ENCODE measurements around the gene SLC19A1.
"Not testable (repeated sequence)": the region's sequence is repeated elsewhere in the genome, so short reads cannot be mapped to it uniquely, and the experiment has no call there.

SLC19A1 gene

GRCh38 chr21:45528981-45529784 lies 13.1 kb downstream of the SLC19A1 start:
- Histone ChIP-seq H3K4me1 (ENCODE audit: insufficient read depth, low read length) (no peaks in the 10 kb centered on the region), H3K27me3 (ENCODE audit: insufficient read depth, low read length) (no peaks in the 10 kb centered on the region), H3K4me3 (ENCODE audit: low read length) (no peak overlapping the region), H3K9ac (ENCODE audit: low read depth, low read length) (no peak overlapping the region), H3K36me3 (ENCODE audit: insufficient read depth, low read length) (peaks cover 47% of the 10 kb centered on the region), H3K9me3 (ENCODE audit: insufficient read depth, low read depth, low read length) (no peaks in the 10 kb centered on the region), H3K27ac (ENCODE audit: low read depth, low read length) (no peak overlapping the region)
- 90% methylated on average over 20 of the region's 20 CpGs for WGBS

- Histone ChIP-seq H3K4me1 (ENCODE audit: insufficient read depth, low read length) (no peaks in the 10 kb centered on the region), H3K27ac (ENCODE audit: low read depth, low read length) (no peak overlapping the region), H3K9me3 (ENCODE audit: insufficient read depth, low read depth, low read length) (no peaks in the 10 kb centered on the region), H3K27me3 (ENCODE audit: insufficient read depth, low read length) (no peaks in the 10 kb centered on the region), H3K9ac (ENCODE audit: low read depth, low read length) (no peak overlapping the region), H3K36me3 (ENCODE audit: insufficient read depth, low read length) (peaks cover 42% of the 10 kb centered on the region), H3K4me3 (ENCODE audit: low read length) (no peak overlapping the region)
- WGBS, result 92% methylated on average over 18 of the region's 18 CpGs
Observed at GRCh38 chr21:45528028-45528705, 14.1 kb downstream of the SLC19A1 start.

GRCh38 chr21:45527151-45527999 lies 14.9 kb downstream of the SLC19A1 start:
- H3K9ac ChIP-seq (ENCODE audit: low read depth, low read length); H3K4me1 ChIP-seq (ENCODE audit: insufficient read depth, low read length); H3K27ac ChIP-seq (ENCODE audit: low read depth, low read length); H3K9me3 ChIP-seq (ENCODE audit: insufficient read depth, low read depth, low read length); H3K27me3 ChIP-seq (ENCODE audit: insufficient read depth, low read length); H3K4me3 ChIP-seq (ENCODE audit: low read length): not testable (repeated sequence)
- H3K36me3 ChIP-seq (ENCODE audit: insufficient read depth, low read length), result peaks cover 48% of the 10 kb centered on the region
- 90% methylated on average over 19 of the region's 19 CpGs for WGBS

- Histone ChIP-seq H3K27ac (ENCODE audit: low read depth, low read length) (no peak overlapping the region), H3K9me3 (ENCODE audit: insufficient read depth, low read depth, low read length) (peaks cover 13% of the 10 kb centered on the region), H3K36me3 (ENCODE audit: insufficient read depth, low read length) (peaks cover 54% of the 10 kb centered on the region), H3K9ac (ENCODE audit: low read depth, low read length) (no peak overlapping the region), H3K27me3 (ENCODE audit: insufficient read depth, low read length) (no peaks in the 10 kb centered on the region), H3K4me3 (ENCODE audit: low read length) (no peak overlapping the region), H3K4me1 (ENCODE audit: insufficient read depth, low read length) (no peaks in the 10 kb centered on the region)
- 94% methylated on average over 11 of the region's 11 CpGs for WGBS
Observed at GRCh38 chr21:45525910-45526306, 16.3 kb downstream of the SLC19A1 start.

- peaks cover 54% of the 10 kb centered on the region for H3K36me3 ChIP-seq (ENCODE audit: insufficient read depth, low read length)
- WGBS, result 93% methylated on average over 29 of the region's 29 CpGs
Observed at GRCh38 chr21:45525153-45525909, 16.9 kb downstream of the SLC19A1 start.

GRCh38 chr21:45524756-45525152 lies 17.5 kb downstream of the SLC19A1 start:
- Histone ChIP-seq H3K27ac (ENCODE audit: low read depth, low read length) (no peak overlapping the region), H3K4me3 (ENCODE audit: low read length) (no peak overlapping the region), H3K4me1 (ENCODE audit: insufficient read depth, low read length) (no peaks in the 10 kb centered on the region), H3K27me3 (ENCODE audit: insufficient read depth, low read length) (no peaks in the 10 kb centered on the region), H3K9ac (ENCODE audit: low read depth, low read length) (no peak overlapping the region), H3K36me3 (ENCODE audit: insufficient read depth, low read length) (peaks cover 54% of the 10 kb centered on the region), H3K9me3 (ENCODE audit: insufficient read depth, low read depth, low read length) (peaks cover 24% of the 10 kb centered on the region)
- WGBS, result 97% methylated on average over 11 of the region's 11 CpGs

More at GRCh38 chr21:45525153-45525909, 16.9 kb downstream of the SLC19A1 start:
- Histone ChIP-seq H3K4me3 (ENCODE audit: low read length) (no peak overlapping the region), H3K27ac (ENCODE audit: low read depth, low read length) (no peak overlapping the region), H3K9me3 (ENCODE audit: insufficient read depth, low read depth, low read length) (peaks cover 18% of the 10 kb centered on the region), H3K9ac (ENCODE audit: low read depth, low read length) (no peak overlapping the region), H3K27me3 (ENCODE audit: insufficient read depth, low read length) (no peaks in the 10 kb centered on the region), H3K4me1 (ENCODE audit: insufficient read depth, low read length) (no peaks in the 10 kb centered on the region)

- 95% methylated on average over 16 of the region's 16 CpGs for WGBS
- no peak overlapping the region for H3K4me3 ChIP-seq (ENCODE audit: low read length)
- H3K9ac ChIP-seq (ENCODE audit: low read depth, low read length), result no peak overlapping the region
- H3K9me3 ChIP-seq (ENCODE audit: insufficient read depth, low read depth, low read length), result peaks cover 36% of the 10 kb centered on the region
- H3K27me3 ChIP-seq (ENCODE audit: insufficient read depth, low read length), result no peaks in the 10 kb centered on the region
- no peak overlapping the region for H3K27ac ChIP-seq (ENCODE audit: low read depth, low read length)
- peaks cover 56% of the 10 kb centered on the region for H3K36me3 ChIP-seq (ENCODE audit: insufficient read depth, low read length)
- H3K4me1 ChIP-seq (ENCODE audit: insufficient read depth, low read length), result no peaks in the 10 kb centered on the region
Observed at GRCh38 chr21:45523411-45524101, 18.7 kb downstream of the SLC19A1 start.

- no peak overlapping the region for H3K27ac ChIP-seq (ENCODE audit: low read depth, low read length)
- peaks cover 56% of the 10 kb centered on the region for H3K36me3 ChIP-seq (ENCODE audit: insufficient read depth, low read length)
- peaks cover 42% of the 10 kb centered on the region for H3K9me3 ChIP-seq (ENCODE audit: insufficient read depth, low read depth, low read length)
- no peak overlapping the region for H3K4me3 ChIP-seq (ENCODE audit: low read length)
- H3K27me3 ChIP-seq (ENCODE audit: insufficient read depth, low read length), result no peaks in the 10 kb centered on the region
- H3K9ac ChIP-seq (ENCODE audit: low read depth, low read length), result no peak overlapping the region
- H3K4me1 ChIP-seq (ENCODE audit: insufficient read depth, low read length), result no peaks in the 10 kb centered on the region
- 91% methylated on average over 6 of the region's 6 CpGs for WGBS
Observed at GRCh38 chr21:45522986-45523385, 19.3 kb downstream of the SLC19A1 start.

- 96% methylated on average over 6 of the region's 6 CpGs for WGBS
- Histone ChIP-seq H3K4me1 (ENCODE audit: insufficient read depth, low read length) (no peaks in the 10 kb centered on the region), H3K9ac (ENCODE audit: low read depth, low read length) (no peak overlapping the region), H3K27me3 (ENCODE audit: insufficient read depth, low read length) (no peaks in the 10 kb centered on the region), H3K36me3 (ENCODE audit: insufficient read depth, low read length) (peaks cover 59% of the 10 kb centered on the region), H3K4me3 (ENCODE audit: low read length) (no peak overlapping the region), H3K27ac (ENCODE audit: low read depth, low read length) (no peak overlapping the region), H3K9me3 (ENCODE audit: insufficient read depth, low read depth, low read length) (peaks cover 44% of the 10 kb centered on the region)
Observed at GRCh38 chr21:45522381-45522780, 19.9 kb downstream of the SLC19A1 start.

GRCh38 chr21:45521241-45521640 lies 21.0 kb downstream of the SLC19A1 start:
- Histone ChIP-seq H3K27me3 (ENCODE audit: insufficient read depth, low read length) (no peaks in the 10 kb centered on the region), H3K9me3 (ENCODE audit: insufficient read depth, low read depth, low read length) (peaks cover 44% of the 10 kb centered on the region), H3K4me1 (ENCODE audit: insufficient read depth, low read length) (no peaks in the 10 kb centered on the region), H3K4me3 (ENCODE audit: low read length) (no peak overlapping the region), H3K27ac (ENCODE audit: low read depth, low read length) (no peak overlapping the region), H3K9ac (ENCODE audit: low read depth, low read length) (no peak overlapping the region), H3K36me3 (ENCODE audit: insufficient read depth, low read length) (peaks cover 66% of the 10 kb centered on the region)
- 100% methylated on average over 1 of the region's 2 CpGs for WGBS
